ENCODE measurements around the gene POU2AF3. TPM values are rescaled to one million over a fixed set of nuclear protein-coding genes. Genes with fewer than 3 reads are reported as not detected.

The POU2AF3 gene
- total and polyA plus RNA-seq, 2 of the 4 experiments (the other 2 are of a cell fraction) = 0.17 TPM; not detected in 1

GRCh38 chr11:111347002-111347722 lies 48.8 kb downstream of the POU2AF3 start:
- no peak overlapping the region for H4K8ac ChIP-seq (ENCODE audit: low read depth in 2 of 2, low read length in 2 of 2)
- H4K5ac ChIP-seq (ENCODE audit: low read depth, low read length) = no peak overlapping the region
- H3K9ac ChIP-seq (ENCODE audit: low read depth, low read length) = no peak overlapping the region
- H3K9me1 ChIP-seq (ENCODE audit: insufficient read depth, low read length) = no peaks in the 10 kb centered on the region
- no peak overlapping the region for H2AK9ac ChIP-seq (replicated peaks; ENCODE audit: low read depth, low read length, poor library complexity)
- intact Hi-C loops (cut with micrococcal nuclease) (no loop called here), in situ Hi-C loops (cut with MboI; ENCODE audit: low sequenced_read_pairs) (no loop called here), dilution Hi-C loops (cut with HindIII; ENCODE audit: low sequenced_read_pairs, unreplicated experiment) (no loop called here)
- CTCF ChIA-PET = no interaction called here
- H3K4ac ChIP-seq (ENCODE audit: low read depth, low read length) = no peak overlapping the region
- no peak overlapping the region for H3K18ac ChIP-seq (ENCODE audit: low read depth, low read length)
- no peak overlapping the region for H2BK15ac ChIP-seq (ENCODE audit: low read depth, low read length)
- no peak overlapping the region for H3K27ac ChIP-seq (ENCODE audit: insufficient read depth, low read length)
- H3K36me3 ChIP-seq (ENCODE audit: control insufficient read depth, insufficient read depth, low read length) = no peaks in the 10 kb centered on the region
- no peak overlapping the region for H2BK120ac ChIP-seq (ENCODE audit: low read depth, low read length)
- H3K56ac ChIP-seq (ENCODE audit: extremely low read depth, insufficient read depth, low read length) = no peak overlapping the region
- no peak overlapping the region for H2AK5ac ChIP-seq (ENCODE audit: low read depth, low read length)
- ATAC-seq (ENCODE audit: low read depth) (no peak), DNase-seq (no peak)
- H4K91ac ChIP-seq (ENCODE audit: insufficient read depth, low read depth, low read length) = no peak overlapping the region
- H3K27me3 ChIP-seq (ENCODE audit: control insufficient read depth, insufficient read depth, low read length) = peaks cover 13% of the 10 kb centered on the region
- H2BK5ac ChIP-seq (ENCODE audit: low read depth, low read length, poor library complexity, severe bottlenecking) = no peak overlapping the region
- no peaks in the 10 kb centered on the region for H3K4me1 ChIP-seq (ENCODE audit: control insufficient read depth, insufficient read depth, low read length)
- no peak overlapping the region for H3K23ac ChIP-seq (ENCODE audit: low read depth, low read length)
- no peak overlapping the region for H3K14ac ChIP-seq (replicated peaks; ENCODE audit: low read depth, low read length)
- WGBS, 2 experiments (ENCODE audit: extremely low coverage in 2 of 2, insufficient read length in 1 of 2) = no CpG with 5 or more reads among the region's 6 CpGs
- TF ChIP-seq FOS (IDR thresholded peaks at IDR 0.05; ENCODE audit: low read depth, low read length) = no peak
- TF ChIP-seq RFX5 (IDR thresholded peaks at IDR 0.05; ENCODE audit: low read depth, low read length) = no peak
- no peak for TF ChIP-seq CEBPB (IDR thresholded peaks at IDR 0.05; ENCODE audit: low read depth, low read length)
- no peak for TF ChIP-seq MAZ (IDR thresholded peaks at IDR 0.05; ENCODE audit: borderline replicate concordance, low read depth, low read length)
- no peak for TF ChIP-seq NFE2L2 (IDR thresholded peaks at IDR 0.05; ENCODE audit: low read depth, low read length)
- TF ChIP-seq RCOR1 (IDR thresholded peaks at IDR 0.05; ENCODE audit: insufficient replicate concordance, low read length) = no peak
- TF ChIP-seq RAD21 (IDR thresholded peaks at IDR 0.05; ENCODE audit: low read length) = no peak
- TF ChIP-seq BHLHE40 (IDR thresholded peaks at IDR 0.05; ENCODE audit: low read depth, low read length) = no peak
- no peak overlapping the region for H3K4me3 ChIP-seq (ENCODE audit: insufficient read depth, low read depth, low read length)
- H3K9me3 ChIP-seq (ENCODE audit: control insufficient read depth, insufficient read depth, low read length) = no peaks in the 10 kb centered on the region
- H4K20me1 ChIP-seq (ENCODE audit: insufficient read depth, low read length) = no peaks in the 10 kb centered on the region
- no peak overlapping the region for H3K4me2 ChIP-seq (ENCODE audit: low read depth, low read length)
- no peaks in the 10 kb centered on the region for H3K79me1 ChIP-seq (ENCODE audit: low read depth in 1 of 2, low read length in 2 of 2)
- POLR2A ChIA-PET (ENCODE audit: unreplicated experiment) = no interaction called here
- no peak overlapping the region for H2AFZ ChIP-seq (replicated peaks; ENCODE audit: low read length, poor library complexity)
- H2BK20ac ChIP-seq (ENCODE audit: low read depth, low read length) = no peak overlapping the region
- BruUV-seq (replicated peaks) = no TSS peak

All from IMR-90 (cell line).